ENCODE results near the gene GABRB1. TPM values are rescaled to one million over a fixed set of nuclear protein-coding genes. Genes with fewer than 3 reads are reported as not detected.
"Not testable (repeated sequence)": the region's sequence is repeated elsewhere in the genome, so short reads cannot be mapped to it uniquely, and the experiment has no call there.

Gene GABRB1
- total RNA-seq, 2 experiments from 2014 or later = not detected

DNA sequence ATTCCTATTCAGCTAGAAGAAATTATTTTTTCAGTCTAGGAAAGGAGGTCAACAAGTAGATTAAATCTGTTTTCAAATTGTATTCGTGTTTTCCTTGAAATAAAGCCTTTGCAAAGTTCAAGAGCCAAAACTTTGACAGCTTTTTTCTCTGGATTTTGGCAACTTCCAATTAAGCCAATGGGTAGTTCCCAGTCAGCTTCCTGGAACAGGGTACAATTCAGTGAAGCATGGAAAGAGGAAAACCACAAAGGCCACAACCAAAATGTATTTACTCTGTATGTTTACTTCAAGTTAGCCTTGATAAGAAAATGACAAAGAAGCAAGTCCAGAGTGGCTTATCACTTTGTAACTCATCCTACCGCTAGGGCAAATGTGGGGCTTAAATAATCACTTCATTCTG is 243.5 kb downstream of the GABRB1 start:
- DNase-seq = no peak
- POLR2A ChIA-PET = no interaction called here
- no peaks in the 10 kb centered on the region for H3K9me3 Mint-ChIP-seq
- no peak overlapping the region for H3K4me3 Mint-ChIP-seq
- H3K4me1 Mint-ChIP-seq = no peaks in the 10 kb centered on the region
- ATAC-seq (ENCODE audit: low read depth) = no peak
- H3K27ac Mint-ChIP-seq = no peak overlapping the region
- no peaks in the 10 kb centered on the region for H3K36me3 Mint-ChIP-seq
- H3K27me3 Mint-ChIP-seq = peaks cover 3% of the 10 kb centered on the region

DNA sequence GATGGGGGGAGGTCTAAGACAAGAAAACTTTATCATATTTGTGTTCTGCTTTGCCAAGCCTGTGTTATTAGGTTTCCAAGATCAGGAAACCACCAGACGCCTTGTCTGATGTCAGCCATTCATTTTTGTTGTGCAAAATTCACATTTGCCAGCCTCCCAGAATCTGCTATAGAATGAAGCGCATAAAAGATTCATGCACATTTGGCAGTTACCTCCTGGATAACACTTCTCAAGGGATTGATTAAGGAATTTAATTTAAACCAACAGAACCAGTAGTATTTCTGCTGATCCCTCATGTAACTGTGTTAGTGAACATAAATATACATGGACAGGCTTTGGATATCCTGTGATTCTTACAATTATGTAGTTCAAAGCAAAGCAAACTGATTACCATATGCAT is 244.2 kb downstream of the GABRB1 start:
- Mint-ChIP-seq H3K4me1 (no peaks in the 10 kb centered on the region), H3K27me3 (peaks cover 5% of the 10 kb centered on the region), H3K9me3 (no peaks in the 10 kb centered on the region), H3K4me3 (no peak overlapping the region), H3K27ac (no peak overlapping the region), H3K36me3 (no peaks in the 10 kb centered on the region)
- DNase-seq (no peak), ATAC-seq (ENCODE audit: low read depth) (no peak)
- POLR2A ChIA-PET = no interaction called here

DNA sequence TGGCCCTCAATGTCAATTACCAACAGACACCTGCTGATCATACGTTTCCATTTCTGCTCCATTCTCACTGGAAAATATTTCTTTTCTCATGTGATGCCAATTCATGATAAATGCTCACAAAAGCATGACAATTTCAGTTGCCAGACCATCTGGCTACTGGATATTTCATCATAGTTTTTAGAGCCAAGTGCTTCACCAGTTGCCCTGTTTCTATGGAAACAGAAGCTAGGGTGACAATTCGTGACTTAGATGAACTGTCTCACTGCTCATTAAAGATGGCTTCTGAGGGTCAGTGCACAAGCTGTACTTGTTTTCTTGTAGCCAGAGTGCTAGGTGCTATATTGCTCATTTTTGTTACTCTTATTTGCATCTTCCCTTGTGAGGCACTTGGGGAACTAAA is 247.3 kb downstream of the GABRB1 start:
- Mint-ChIP-seq H3K4me1 (no peaks in the 10 kb centered on the region), H3K27ac (no peak overlapping the region), H3K9me3 (no peaks in the 10 kb centered on the region), H3K27me3 (peaks cover 5% of the 10 kb centered on the region), H3K4me3 (no peak overlapping the region), H3K36me3 (no peaks in the 10 kb centered on the region)
- DNase-seq (no peak), ATAC-seq (ENCODE audit: low read depth) (no peak)
- POLR2A ChIA-PET = no interaction called here

DNA sequence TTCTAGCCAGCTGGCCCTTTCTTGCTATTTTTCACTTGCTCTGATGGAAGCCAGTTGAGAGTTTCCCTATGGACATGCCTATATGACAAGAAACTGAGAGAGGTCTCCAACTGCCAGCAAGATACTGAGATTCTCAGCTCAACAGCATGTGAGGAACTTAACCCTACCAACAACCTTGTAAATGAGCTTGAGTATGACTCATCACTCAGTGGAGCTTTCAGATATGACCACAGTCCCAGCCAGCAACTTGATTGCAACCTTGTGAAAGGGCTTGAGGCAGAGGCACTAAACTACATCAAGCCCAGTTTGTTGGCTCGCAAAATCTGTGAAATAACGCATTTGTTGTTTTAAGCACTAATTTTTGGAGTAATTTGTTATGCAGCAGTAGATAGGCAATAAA is 256.4 kb downstream of the GABRB1 start:
- no peaks in the 10 kb centered on the region for H3K4me1 Mint-ChIP-seq
- H3K9me3 Mint-ChIP-seq = no peaks in the 10 kb centered on the region
- H3K4me3 Mint-ChIP-seq = no peak overlapping the region
- H3K27ac Mint-ChIP-seq = no peak overlapping the region
- POLR2A ChIA-PET = no interaction called here
- DNase-seq (no peak), ATAC-seq (ENCODE audit: low read depth) (no peak)
- no peaks in the 10 kb centered on the region for H3K27me3 Mint-ChIP-seq
- no peaks in the 10 kb centered on the region for H3K36me3 Mint-ChIP-seq

DNA sequence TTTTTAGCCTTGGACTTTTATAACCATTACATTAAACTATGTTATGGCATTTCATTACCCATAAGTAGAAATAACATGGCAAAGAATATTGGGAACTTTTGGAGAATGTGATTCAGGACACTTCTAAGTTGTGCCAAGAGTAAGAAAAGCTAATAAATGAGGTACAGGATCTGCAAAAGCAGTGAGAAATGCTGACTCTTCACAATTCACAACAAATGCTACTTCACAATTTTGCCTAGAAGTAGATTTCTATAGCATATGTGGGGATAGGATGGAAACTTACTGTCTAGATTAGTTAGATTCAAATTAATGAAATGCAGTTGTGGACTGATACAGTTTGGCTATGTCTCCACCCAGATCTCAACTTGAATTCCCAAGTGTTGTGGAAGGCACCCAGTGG is 258.4 kb downstream of the GABRB1 start:
- POLR2A ChIA-PET = no interaction called here
- H3K9me3 Mint-ChIP-seq = no peaks in the 10 kb centered on the region
- ATAC-seq (ENCODE audit: low read depth) (no peak), DNase-seq (no peak)
- no peak overlapping the region for H3K4me3 Mint-ChIP-seq
- no peaks in the 10 kb centered on the region for H3K36me3 Mint-ChIP-seq
- no peak overlapping the region for H3K27ac Mint-ChIP-seq
- H3K27me3 Mint-ChIP-seq = no peaks in the 10 kb centered on the region
- no peaks in the 10 kb centered on the region for H3K4me1 Mint-ChIP-seq

DNA sequence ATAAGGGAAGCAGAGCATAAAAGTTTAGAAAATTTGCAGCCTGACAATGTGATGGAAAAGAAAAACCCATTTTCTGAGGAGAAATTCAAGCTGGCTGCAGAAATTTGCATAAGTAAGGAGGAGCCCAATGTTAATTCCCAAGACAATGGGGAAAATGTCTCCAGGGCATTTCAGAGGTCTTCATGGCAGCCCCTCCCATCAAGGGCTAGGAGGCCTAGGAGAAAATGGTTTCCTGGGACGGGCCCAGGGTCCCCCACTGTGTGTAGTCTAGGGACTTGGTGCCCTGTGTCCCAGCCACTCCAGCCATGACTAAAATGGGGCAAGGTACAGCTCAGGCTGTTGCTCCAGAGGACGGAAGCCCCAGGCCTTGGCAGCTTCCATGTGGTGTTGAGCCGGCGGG is 259.5 kb downstream of the GABRB1 start:
- H3K27me3 Mint-ChIP-seq; H3K4me3 Mint-ChIP-seq; POLR2A ChIA-PET; ATAC-seq (ENCODE audit: low read depth); H3K27ac Mint-ChIP-seq; H3K4me1 Mint-ChIP-seq; DNase-seq; H3K36me3 Mint-ChIP-seq; H3K9me3 Mint-ChIP-seq: not testable (repeated sequence)

DNA sequence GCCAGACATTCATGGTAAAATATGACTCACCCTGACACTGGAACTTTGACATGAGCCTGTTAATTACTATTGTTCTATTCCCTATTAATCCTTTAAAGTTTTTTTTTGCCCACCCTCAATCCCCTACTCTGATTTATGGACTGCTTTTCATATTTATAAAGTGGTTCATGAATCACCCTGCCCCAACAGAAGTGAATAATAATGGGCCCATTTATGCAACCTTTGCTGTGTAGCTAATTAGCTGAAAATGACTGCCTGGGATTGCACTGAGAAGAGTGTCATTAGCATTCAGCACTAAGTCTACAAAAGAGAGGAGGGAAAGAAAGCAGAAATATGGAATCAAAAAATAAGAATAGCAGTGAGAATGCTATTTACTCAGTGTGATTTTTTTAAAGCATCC is 277.8 kb downstream of the GABRB1 start:
- no peak overlapping the region for H3K27ac Mint-ChIP-seq
- peaks cover 2% of the 10 kb centered on the region for H3K27me3 Mint-ChIP-seq
- ATAC-seq (ENCODE audit: low read depth) (no peak), DNase-seq (no peak)
- H3K36me3 Mint-ChIP-seq = no peaks in the 10 kb centered on the region
- no peaks in the 10 kb centered on the region for H3K9me3 Mint-ChIP-seq
- no peak overlapping the region for H3K4me3 Mint-ChIP-seq
- POLR2A ChIA-PET = no interaction called here
- H3K4me1 Mint-ChIP-seq = no peaks in the 10 kb centered on the region

DNA sequence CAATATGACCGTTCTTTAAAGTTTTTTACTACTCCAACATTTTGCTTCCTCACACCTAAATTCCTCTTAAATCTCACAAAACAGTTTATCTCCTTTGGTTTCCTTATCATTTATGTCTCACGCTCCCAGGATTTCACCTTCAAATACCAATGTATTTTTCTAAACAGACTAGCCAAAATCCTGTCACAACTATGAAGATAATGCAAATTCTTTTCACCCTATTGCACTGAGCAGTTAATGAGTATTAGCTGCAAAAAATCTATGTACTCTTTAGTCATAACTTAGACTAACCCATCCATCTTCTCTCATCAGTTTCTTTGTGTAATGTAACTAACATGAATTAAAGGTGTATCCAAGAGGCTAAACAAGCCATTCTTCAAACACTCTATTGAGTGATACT is 280.8 kb downstream of the GABRB1 start:
- POLR2A ChIA-PET = no interaction called here

DNA sequence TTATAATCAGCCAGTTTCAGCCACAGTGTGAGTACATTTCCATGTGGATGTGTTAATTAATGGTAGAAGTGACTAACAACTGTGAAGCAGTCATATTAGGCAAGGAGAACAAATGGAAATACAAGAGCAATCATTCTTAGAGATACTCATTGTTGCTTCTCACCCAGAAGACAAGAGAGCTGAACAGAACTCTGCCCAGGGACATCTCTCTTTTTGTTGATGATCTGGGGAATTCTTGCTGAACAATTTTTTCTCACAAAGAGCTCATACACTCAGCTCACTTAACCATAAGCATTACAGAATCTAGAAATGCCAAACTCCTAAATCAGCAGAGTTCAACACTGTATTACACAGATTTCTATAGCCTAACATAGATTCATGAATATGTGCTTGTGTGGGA is 282.0 kb downstream of the GABRB1 start:
- Mint-ChIP-seq H3K4me1 (no peaks in the 10 kb centered on the region), H3K9me3 (no peaks in the 10 kb centered on the region), H3K27me3 (peaks cover 4% of the 10 kb centered on the region), H3K36me3 (no peaks in the 10 kb centered on the region), H3K27ac (no peak overlapping the region), H3K4me3 (no peak overlapping the region)
- POLR2A ChIA-PET = no interaction called here
- DNase-seq (no peak), ATAC-seq (ENCODE audit: low read depth) (no peak)

More for the DNA sequence above, 280.8 kb downstream of the GABRB1 start:
- Mint-ChIP-seq H3K9me3 (no peaks in the 10 kb centered on the region), H3K36me3 (no peaks in the 10 kb centered on the region), H3K27me3 (peaks cover 2% of the 10 kb centered on the region), H3K4me1 (no peaks in the 10 kb centered on the region), H3K27ac (no peak overlapping the region), H3K4me3 (no peak overlapping the region)
- no peak for ATAC-seq (ENCODE audit: low read depth)
- DNase-seq = no peak

DNA sequence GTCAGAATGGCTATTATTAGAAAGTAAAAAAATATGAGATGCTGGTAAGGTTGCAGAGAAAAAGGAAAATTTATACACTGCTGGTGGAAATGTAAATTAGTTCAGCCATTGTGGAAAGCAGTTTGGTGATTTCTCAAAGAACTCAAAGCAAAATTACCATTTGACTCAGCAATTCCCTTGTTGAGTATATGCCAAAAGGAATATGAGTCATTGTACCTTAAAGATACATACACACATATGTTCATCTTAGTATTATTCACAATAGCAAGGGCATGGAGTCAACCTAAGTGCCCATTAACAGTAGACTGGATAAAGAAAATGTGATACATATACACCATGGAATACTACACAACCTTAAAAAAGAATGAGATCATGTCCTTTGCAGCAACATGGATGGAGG is 284.0 kb downstream of the GABRB1 start:
- POLR2A ChIA-PET = no interaction called here
- H3K4me3 Mint-ChIP-seq = no peak overlapping the region
- no peaks in the 10 kb centered on the region for H3K4me1 Mint-ChIP-seq
- ATAC-seq (ENCODE audit: low read depth) (no peak), DNase-seq (no peak)
- peaks cover 4% of the 10 kb centered on the region for H3K27me3 Mint-ChIP-seq
- H3K36me3 Mint-ChIP-seq = no peaks in the 10 kb centered on the region
- no peak overlapping the region for H3K27ac Mint-ChIP-seq
- H3K9me3 Mint-ChIP-seq = no peaks in the 10 kb centered on the region

DNA sequence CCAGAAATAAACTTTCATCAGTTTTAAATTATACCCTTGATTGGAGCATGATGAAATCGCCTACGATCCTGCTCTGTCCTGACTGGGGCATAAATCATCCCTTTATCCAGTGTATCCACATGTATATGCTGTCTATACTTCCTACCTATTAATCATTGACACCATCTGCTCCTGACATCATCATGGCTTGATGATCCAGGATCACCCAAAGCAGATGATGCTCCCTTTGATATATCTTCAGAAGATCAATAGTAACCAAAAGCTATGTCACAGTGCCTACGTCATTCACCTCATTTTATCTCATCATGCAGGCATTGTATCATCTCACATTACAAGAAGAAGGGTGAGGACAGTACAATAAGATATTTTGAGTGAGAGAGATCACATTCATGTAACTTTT is 294.7 kb downstream of the GABRB1 start:
- POLR2A ChIA-PET = no interaction called here
- Mint-ChIP-seq H3K36me3 (no peaks in the 10 kb centered on the region), H3K9me3 (no peaks in the 10 kb centered on the region)

DNA sequence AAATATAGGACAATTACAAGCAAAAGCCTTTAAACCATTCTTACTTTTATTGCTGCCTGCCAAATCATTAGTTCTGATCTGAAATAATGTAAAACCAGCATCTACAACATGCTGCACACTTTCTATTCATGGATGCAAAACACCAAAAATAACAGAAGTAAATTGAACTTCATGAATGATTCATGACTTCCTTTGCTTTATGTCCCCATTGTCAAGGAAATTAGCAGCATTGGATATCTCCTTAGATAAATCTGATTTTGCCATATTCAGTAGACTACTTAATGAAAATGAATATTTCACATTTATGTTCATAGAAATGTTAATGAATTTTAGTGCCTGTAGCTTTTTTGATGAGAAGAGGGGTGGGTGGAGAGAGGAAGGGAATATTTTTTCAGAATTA is 299.5 kb downstream of the GABRB1 start:
- POLR2A ChIA-PET = no interaction called here
- Mint-ChIP-seq H3K4me3 (no peak overlapping the region), H3K27me3 (peaks cover 4% of the 10 kb centered on the region), H3K36me3 (no peaks in the 10 kb centered on the region), H3K27ac (no peak overlapping the region), H3K4me1 (no peaks in the 10 kb centered on the region), H3K9me3 (no peaks in the 10 kb centered on the region)
- no peak for ATAC-seq (ENCODE audit: low read depth)
- DNase-seq = no peak

More for the DNA sequence above, 294.7 kb downstream of the GABRB1 start:
- ATAC-seq (ENCODE audit: low read depth) = no peak
- DNase-seq = no peak
- no peak overlapping the region for H3K4me3 Mint-ChIP-seq
- no peak overlapping the region for H3K27ac Mint-ChIP-seq
- H3K4me1 Mint-ChIP-seq = no peaks in the 10 kb centered on the region
- H3K27me3 Mint-ChIP-seq = peaks cover 4% of the 10 kb centered on the region

DNA sequence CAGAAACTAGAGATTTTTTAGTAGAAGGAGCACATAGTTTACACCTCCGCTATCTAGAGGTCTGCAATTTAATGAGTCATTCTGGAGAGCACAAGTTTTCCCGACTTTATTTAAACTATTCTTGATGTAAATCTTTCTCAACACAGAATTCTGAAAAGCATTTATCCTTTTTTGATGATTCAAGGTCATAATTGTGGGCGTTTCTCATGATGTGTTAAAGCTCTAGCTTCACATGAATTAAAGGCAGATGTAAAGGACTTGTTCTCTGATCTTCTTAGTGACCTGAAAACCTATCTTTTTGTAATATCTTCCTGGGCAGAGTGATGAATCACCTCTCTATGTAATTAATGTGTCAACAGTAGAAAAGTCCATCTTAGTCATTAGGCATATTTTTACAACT is 303.3 kb downstream of the GABRB1 start:
- no peak for ATAC-seq (ENCODE audit: low read depth)
- no peak for DNase-seq
- peaks cover 5% of the 10 kb centered on the region for H3K27me3 Mint-ChIP-seq
- no peaks in the 10 kb centered on the region for H3K9me3 Mint-ChIP-seq
- no peak overlapping the region for H3K4me3 Mint-ChIP-seq
- no peaks in the 10 kb centered on the region for H3K4me1 Mint-ChIP-seq
- POLR2A ChIA-PET = no interaction called here
- no peak overlapping the region for H3K27ac Mint-ChIP-seq
- no peaks in the 10 kb centered on the region for H3K36me3 Mint-ChIP-seq

DNA sequence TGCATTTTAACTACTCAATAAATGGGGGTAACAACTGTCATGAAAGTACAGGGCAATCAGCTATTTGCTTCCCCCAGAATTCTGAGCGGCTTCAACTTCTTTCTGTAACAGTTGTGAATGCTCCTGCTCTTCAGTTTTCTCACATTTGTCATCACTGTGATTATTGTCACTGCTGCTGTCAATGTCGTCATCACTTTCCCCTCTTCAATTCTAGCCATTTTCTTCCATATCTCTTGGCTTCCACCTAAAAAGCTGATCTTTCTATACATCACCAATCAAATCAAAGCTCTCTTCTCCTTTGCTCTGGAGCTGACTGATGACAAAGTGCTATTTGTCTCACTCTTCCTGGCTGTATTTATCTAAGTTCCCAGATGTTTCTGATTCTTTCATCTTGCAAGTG is 306.5 kb downstream of the GABRB1 start:
- DNase-seq (no peak), ATAC-seq (ENCODE audit: low read depth) (no peak)
- Mint-ChIP-seq H3K27ac (no peak overlapping the region), H3K9me3 (no peaks in the 10 kb centered on the region), H3K4me1 (no peaks in the 10 kb centered on the region), H3K4me3 (no peak overlapping the region), H3K36me3 (no peaks in the 10 kb centered on the region), H3K27me3 (peaks cover 2% of the 10 kb centered on the region)
- POLR2A ChIA-PET = no interaction called here

DNA sequence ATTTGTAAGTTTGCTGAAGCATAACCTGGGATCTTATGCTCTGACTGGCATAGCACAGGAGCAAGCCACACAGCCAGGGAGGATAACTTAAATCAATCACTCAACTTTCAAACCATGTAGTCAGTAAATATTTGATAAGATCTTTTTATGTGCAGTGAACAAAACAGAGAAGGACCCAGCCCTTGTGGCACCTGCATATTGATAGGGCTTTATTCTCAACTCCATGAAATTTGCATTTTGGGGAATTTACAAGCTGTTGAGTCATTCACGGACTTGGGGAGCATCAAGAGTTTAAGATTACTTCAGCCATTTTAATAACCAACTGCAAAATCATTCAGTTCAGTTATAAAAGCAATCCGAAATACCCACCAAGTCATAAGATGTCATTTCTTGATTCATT is 309.5 kb downstream of the GABRB1 start:
- ATAC-seq (ENCODE audit: low read depth) (no peak), DNase-seq (no peak)
- Mint-ChIP-seq H3K4me1 (no peaks in the 10 kb centered on the region), H3K27ac (no peak overlapping the region), H3K36me3 (no peaks in the 10 kb centered on the region), H3K27me3 (peaks cover 4% of the 10 kb centered on the region), H3K9me3 (no peaks in the 10 kb centered on the region), H3K4me3 (no peak overlapping the region)
- POLR2A ChIA-PET = no interaction called here
